CD4-positive, alpha-beta T cell (primary cell): Measurements from ENCODE around the gene SPRED2. TPM values are rescaled to one million over a fixed set of nuclear protein-coding genes. Genes with fewer than 3 reads are reported as not detected.
"Not testable (repeated sequence)": the region's sequence is repeated elsewhere in the genome, so short reads cannot be mapped to it uniquely, and the experiment has no call there.

Experiments used
- ATAC-seq: fragments of 200-7000 bp; cut with Tn5 transposase; one replicate; pipeline ENCODE4 v1.10.0; 2022; ENCODE audit warnings: mild to moderate bottlenecking; ENCODE audit not compliant: poor library complexity
- CTCF ChIA-PET: fragments of 350-600 bp; sonication (Branson Sonifier 250); formaldehyde crosslinking; loops from one replicate; lab custom pipeline; 2021; ENCODE audit warnings: antibody characterized with exemption, inconsistent platforms; lab: Charles Lee
- POLR2A ChIA-PET: fragments of 350-600 bp; sonication (Branson Sonifier 250); formaldehyde crosslinking; loops from one replicate; lab custom pipeline; 2021; ENCODE audit warnings: antibody characterized with exemption, inconsistent platforms; lab: Charles Lee
- DNase-seq, 14 experiments: peaks; one replicate each; pipeline ENCODE4 v3.0.0-alpha.2; 2013 to 2020; ENCODE audit warnings: mixed read lengths in 2 of 14
- H3K27ac ChIP-seq, 2 donors: one replicate each; pipeline versions ENCODE4 v1.5.1 to v1.7.0; 2013; ENCODE audit warnings: low read length in 2 of 2, low read depth in 1 of 2, mild to moderate bottlenecking in 1 of 2
- H3K27me3 ChIP-seq, 2 experiments: 1 replicate in 1 of 2; 2 replicates in 1 of 2; pipeline versions ENCODE4 v1.6.1 to v1.7.0; 2013; ENCODE audit warnings: low read length in 2 of 2, control low read depth in 1 of 2, mild to moderate bottlenecking in 1 of 2, moderate library complexity in 1 of 2; ENCODE audit not compliant: insufficient read depth in 2 of 2, control insufficient read depth in 1 of 2
- H3K36me3 ChIP-seq: one replicate; pipeline ENCODE4 v1.6.1; 2013; ENCODE audit warnings: low read length, control low read depth; ENCODE audit not compliant: insufficient read depth
- H3K4me1 ChIP-seq: one replicate; pipeline ENCODE4 v1.6.1; 2013; ENCODE audit warnings: low read length, control low read depth; ENCODE audit not compliant: insufficient read depth
- H3K4me3 ChIP-seq: one replicate; pipeline ENCODE4 v1.5.1; 2013; ENCODE audit warnings: mild to moderate bottlenecking, low read length, moderate library complexity
- H3K9me3 ChIP-seq, 2 experiments: 1 replicate in 1 of 2; 2 replicates in 1 of 2; pipeline versions ENCODE4 v1.6.1 to v1.7.0; 2013; ENCODE audit warnings: low read length in 2 of 2, mild to moderate bottlenecking in 2 of 2, control low read depth in 1 of 2, moderate library complexity in 1 of 2; ENCODE audit not compliant: control insufficient read depth in 1 of 2, insufficient read depth in 1 of 2
- H3K27ac Mint-ChIP-seq: one replicate; pipeline ENCODE4 v1.8.0; 2020; ENCODE audit warnings: mixed read lengths
- H3K27me3 Mint-ChIP-seq: one replicate; pipeline ENCODE4 v1.8.0; 2021; ENCODE audit warnings: mixed read lengths
- H3K36me3 Mint-ChIP-seq: one replicate; pipeline ENCODE4 v1.8.0; 2021; ENCODE audit warnings: low read depth, mixed read lengths
- H3K4me1 Mint-ChIP-seq: one replicate; pipeline ENCODE4 v1.8.0; 2021; ENCODE audit warnings: low read depth, mixed read lengths
- H3K4me3 Mint-ChIP-seq: one replicate; pipeline ENCODE4 v1.8.0; 2020; ENCODE audit warnings: mild to moderate bottlenecking, mixed read lengths
- H3K9me3 Mint-ChIP-seq: one replicate; pipeline ENCODE4 v1.8.0; 2020; ENCODE audit warnings: mixed read lengths
- CTCF ChIP-seq: fragments of 200-600 bp; IDR thresholded peaks from one replicate; pipeline ENCODE4 v1.8.0; 2022; ENCODE audit warnings: antibody characterized with exemption, mild to moderate bottlenecking
- intact Hi-C, 2 experiments: fragments of 100-400 bp; cut with DNase I in 1 of 2; cut with micrococcal nuclease in 1 of 2; formaldehyde crosslinking; loops; one replicate each; pipeline versions ENCODE4 v1.15.1 to v1.9.0; 2023 to 2025; cut with DNase I, micrococcal nuclease
- total RNA-seq, 174 experiments: library from RNA in 2 of 174; stranded (reverse) in 2 of 174; gene quantifications; one replicate each; pipeline ENCODE4 v1.2.3 and lab custom pipeline; 2021 to 2026

Gene SPRED2
- total RNA-seq, 2 experiments from 2014 or later, result 2.5 to 2.8 TPM

DNA sequence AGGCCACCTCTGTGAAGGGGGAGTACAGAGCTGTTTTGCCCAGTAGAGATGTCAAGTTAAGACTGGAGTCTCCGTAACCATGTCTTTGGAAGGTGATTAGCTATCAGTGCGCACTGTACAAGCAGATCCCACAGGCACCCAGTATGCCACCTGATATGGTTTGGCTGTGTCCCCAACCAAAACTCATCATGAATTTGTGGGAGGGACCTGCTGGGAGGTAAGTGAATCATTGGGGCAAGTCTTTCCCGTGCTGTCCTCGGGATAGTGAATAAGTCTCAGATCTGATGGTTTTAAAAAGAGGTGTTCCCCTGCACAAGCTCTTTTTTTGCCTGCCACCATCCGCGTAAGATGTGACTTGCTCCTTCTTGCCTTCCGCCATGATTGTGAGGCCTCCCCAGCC is 114.6 kb downstream of the SPRED2 start:
- CTCF ChIA-PET, result no interaction called here
- H3K36me3 Mint-ChIP-seq, result no peaks in the 10 kb centered on the region

GRCh38 chr2:65317351-65317750 is 115.0 kb downstream of the SPRED2 start:
- H3K4me1 ChIP-seq, H3K4me1 Mint-ChIP-seq, CTCF ChIA-PET, intact Hi-C loops, ATAC-seq, H3K36me3 ChIP-seq, H3K4me3 ChIP-seq, DNase-seq, H3K9me3 Mint-ChIP-seq, H3K27ac ChIP-seq, H3K27me3 Mint-ChIP-seq, H3K36me3 Mint-ChIP-seq, H3K9me3 ChIP-seq, H3K27ac Mint-ChIP-seq, H3K4me3 Mint-ChIP-seq, POLR2A ChIA-PET, H3K27me3 ChIP-seq: not testable (repeated sequence)

More for the DNA sequence above, 114.6 kb downstream of the SPRED2 start:
- Mint-ChIP-seq H3K4me3 (no peak overlapping the region), H3K27me3 (no peaks in the 10 kb centered on the region), H3K27ac (no peak overlapping the region), H3K4me1 (peaks cover 5% of the 10 kb centered on the region), H3K9me3 (no peaks in the 10 kb centered on the region)
- intact Hi-C loops, result no loop called here
- DNase-seq (no peak), ATAC-seq (no peak)
- POLR2A ChIA-PET, result no interaction called here
- no peak for TF ChIP-seq CTCF
- Histone ChIP-seq H3K27me3 (no peaks in the 10 kb centered on the region), H3K4me3 (no peak overlapping the region), H3K9me3 (peaks cover 0 to 6% of the 10 kb centered on the region in 2 experiments), H3K4me1 (peaks cover 6% of the 10 kb centered on the region), H3K27ac (no peak overlapping the region), H3K36me3 (no peaks in the 10 kb centered on the region)

GRCh38 chr2:65316072-65316471 is 116.3 kb downstream of the SPRED2 start:
- CTCF ChIA-PET, result no interaction called here

More at GRCh38 chr2:65316072-65316471, 116.3 kb downstream of the SPRED2 start:
- no peaks in the 10 kb centered on the region for H3K27me3 Mint-ChIP-seq
- peaks cover 5% of the 10 kb centered on the region for H3K4me1 Mint-ChIP-seq
- ATAC-seq (no peak), DNase-seq (no peak)
- no peak overlapping the region for H3K4me3 Mint-ChIP-seq
- no peak overlapping the region for H3K27ac Mint-ChIP-seq
- POLR2A ChIA-PET, result no interaction called here
- H3K36me3 ChIP-seq, result no peaks in the 10 kb centered on the region
- H3K4me1 ChIP-seq, result peaks cover 6% of the 10 kb centered on the region
- TF ChIP-seq CTCF, result no peak
- no peak overlapping the region for H3K4me3 ChIP-seq
- H3K9me3 ChIP-seq, result peaks cover 0 to 6% of the 10 kb centered on the region in 2 experiments
- H3K36me3 Mint-ChIP-seq, result no peaks in the 10 kb centered on the region
- H3K27me3 ChIP-seq, result no peaks in the 10 kb centered on the region
- H3K27ac ChIP-seq, result no peak overlapping the region
- intact Hi-C loops, result no loop called here
- no peaks in the 10 kb centered on the region for H3K9me3 Mint-ChIP-seq
